Stomach (tissue), 9 donors: ENCODE data around the gene SP9. TPM values are rescaled to one million over a fixed set of nuclear protein-coding genes. Genes with fewer than 3 reads are reported as not detected.
A peak's percentile ranks its signal among the peaks of the same experiment; 100 is the strongest.

ENCODE experiments used
- DNase-seq, 2 donors: peaks; one replicate each; pipeline versions ENCODE4 v3.0.0 to v3.0.0-alpha.2; 2013 to 2019
- H3K27ac ChIP-seq, 5 donors: fragments of 200-600 bp in 4 of 5; sonication (generic) in 4 of 5; one replicate each; pipeline ENCODE4 v1.5.1; 2013 to 2019; ENCODE audit warnings: mild to moderate bottlenecking in 1 of 5, moderate library complexity in 1 of 5
- H3K27me3 ChIP-seq, 3 donors: fragments of 200-600 bp; sonication (generic); one replicate each; pipeline ENCODE4 v1.5.1; 2017 to 2019; ENCODE audit warnings: mixed run types in 1 of 3
- H3K36me3 ChIP-seq, 4 donors: fragments of 200-600 bp; sonication (generic); 1 replicate in 3 of 4; 2 replicates in 1 of 4; pipeline ENCODE4 v1.5.1; 2016 to 2019
- H3K4me1 ChIP-seq, 4 donors: fragments of 200-600 bp; sonication (generic); one replicate each; pipeline ENCODE4 v1.5.1; 2016 to 2019
- H3K4me3 ChIP-seq, 4 donors: fragments of 200-600 bp; sonication (generic) in 3 of 4; one replicate each; pipeline ENCODE4 v1.5.1; 2016 to 2019; ENCODE audit warnings: mild to moderate bottlenecking in 1 of 4
- H3K9me3 ChIP-seq, 4 donors: fragments of 200-600 bp; sonication (generic); one replicate each; pipeline ENCODE4 v1.5.1; 2016 to 2019
- EP300 ChIP-seq: sonication (generic); formaldehyde crosslinking; IDR thresholded peaks from one replicate; pipeline ENCODE4 v1.6.1; 2017; ENCODE audit warnings: antibody characterized with exemption
- POLR2A ChIP-seq, 4 donors: fragments of 450-650 bp; IDR thresholded peaks; one replicate each; pipeline ENCODE4 v1.6.1; 2016; ENCODE audit warnings: antibody characterized with exemption in 4 of 4, control low read depth in 2 of 4, mild to moderate bottlenecking in 1 of 4, moderate library complexity in 1 of 4
- POLR2AphosphoS5 ChIP-seq, 3 donors: sonication (generic); formaldehyde crosslinking; IDR thresholded peaks; one replicate each; pipeline ENCODE4 v1.6.1; 2016; ENCODE audit warnings: antibody characterized with exemption in 3 of 3
- WGBS, 5 donors: extraction: QIAGEN DNeasy Blood & Tissue Kit in 3 of 5; methylation state at CpG; one replicate each; pipeline versions ENCODE4 v1.1.5 to v1.1.7; 2013 to 2018; 5-methylcytosine and 5-hydroxymethylcytosine counted together
- intact Hi-C: fragments of 100-400 bp; cut with DNase I; formaldehyde crosslinking; loops from one replicate; pipeline ENCODE4 v1.15.1; 2023; ENCODE audit warnings: low total_unique reads
- polyA plus RNA-seq, 3 donors: library from polyadenylated mRNA; stranded (reverse); fragments of 200-250 nt; gene quantifications; one replicate each; pipeline ENCODE4 v1.2.3, GENCODE V29; 2013
- total RNA-seq, 5 donors: library from RNA; depleted of rRNA; stranded (reverse); fragments of >200 nt; gene quantifications; one replicate each; pipeline versions ENCODE4 v1.1.0 to v1.2.3, GENCODE V29; 2014 to 2016
- TF ChIP-seq, protein P1 (sequence below), 7 experiments: fragments of 450-650 bp in 4 of 7; fragments of 200-600 bp in 3 of 7; sonication (generic) in 3 of 7; IDR thresholded peaks; one replicate each; pipeline ENCODE4 v1.5.1; 2016 to 2019; ENCODE audit warnings: antibody characterized with exemption in 7 of 7, control low read depth in 2 of 7, mild to moderate bottlenecking in 1 of 7
- donor health status: healthy with polysubstance abuse.
- donor health status: Bipolar disorder and iron deficiency.
- donor health status: healthy.

SP9 gene
- total and polyA plus RNA-seq, 8 donors = not detected

DNA sequence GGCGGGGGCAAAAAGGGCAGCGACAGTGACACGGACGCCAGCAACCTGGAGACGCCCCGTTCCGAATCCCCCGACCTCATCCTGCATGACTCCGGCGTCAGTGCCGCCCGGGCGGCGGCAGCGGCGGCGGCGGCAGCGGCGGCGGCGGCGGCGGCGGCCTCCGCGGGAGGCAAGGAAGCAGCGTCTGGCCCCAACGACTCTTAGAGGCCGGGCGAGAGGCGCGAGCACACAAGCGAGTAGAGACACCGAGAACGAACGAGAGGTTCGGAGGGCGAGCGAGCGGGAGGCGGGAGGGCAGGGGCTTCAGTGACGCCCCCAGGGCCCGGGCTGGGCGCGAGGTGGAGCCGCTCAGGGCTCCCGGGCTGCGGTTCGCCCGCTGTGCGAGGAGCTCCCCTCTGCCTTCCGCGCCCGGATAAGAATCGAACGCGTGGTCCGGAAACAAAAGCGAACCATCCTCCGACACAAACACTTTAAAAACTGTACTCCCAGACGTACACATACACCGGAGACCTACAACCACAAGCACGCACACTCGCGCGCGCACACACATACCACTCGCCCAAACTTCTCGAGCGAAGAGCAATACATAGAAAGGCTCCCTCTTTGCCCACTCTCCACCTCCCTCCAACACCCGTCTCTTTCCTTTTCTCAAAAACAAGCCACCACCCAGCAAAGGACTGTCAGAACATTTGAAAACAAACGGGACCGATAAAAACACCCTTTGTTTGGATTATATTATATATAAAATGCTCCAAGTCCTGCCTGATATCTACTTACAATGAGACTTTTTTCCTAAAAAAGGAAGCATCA is 2.8 kb downstream of the SP9 start:
- Histone ChIP-seq H3K27me3 (peaks cover 73 to 100% (median 100%) of the 10 kb centered on the region in 3 donors), H3K4me3 (peak overlapping the region; percentile 22 to 51 (median 34)), H3K9me3 (peaks cover 0 to 22% (median 3%) of the 10 kb centered on the region in 4 donors), H3K4me1 (peaks cover 72 to 83% (median 77%) of the 10 kb centered on the region in 4 donors), H3K36me3 (no peaks in the 10 kb centered on the region), H3K27ac (no peak overlapping the region)
- peak in 1 of 2 donors; percentile 67 for DNase-seq
- WGBS, 5 donors = 3 to 8% (median 6%) methylated on average over 35 to 74 of the region's 74 CpGs
- intact Hi-C loops = no loop called here
- TF ChIP-seq, protein P1, sequence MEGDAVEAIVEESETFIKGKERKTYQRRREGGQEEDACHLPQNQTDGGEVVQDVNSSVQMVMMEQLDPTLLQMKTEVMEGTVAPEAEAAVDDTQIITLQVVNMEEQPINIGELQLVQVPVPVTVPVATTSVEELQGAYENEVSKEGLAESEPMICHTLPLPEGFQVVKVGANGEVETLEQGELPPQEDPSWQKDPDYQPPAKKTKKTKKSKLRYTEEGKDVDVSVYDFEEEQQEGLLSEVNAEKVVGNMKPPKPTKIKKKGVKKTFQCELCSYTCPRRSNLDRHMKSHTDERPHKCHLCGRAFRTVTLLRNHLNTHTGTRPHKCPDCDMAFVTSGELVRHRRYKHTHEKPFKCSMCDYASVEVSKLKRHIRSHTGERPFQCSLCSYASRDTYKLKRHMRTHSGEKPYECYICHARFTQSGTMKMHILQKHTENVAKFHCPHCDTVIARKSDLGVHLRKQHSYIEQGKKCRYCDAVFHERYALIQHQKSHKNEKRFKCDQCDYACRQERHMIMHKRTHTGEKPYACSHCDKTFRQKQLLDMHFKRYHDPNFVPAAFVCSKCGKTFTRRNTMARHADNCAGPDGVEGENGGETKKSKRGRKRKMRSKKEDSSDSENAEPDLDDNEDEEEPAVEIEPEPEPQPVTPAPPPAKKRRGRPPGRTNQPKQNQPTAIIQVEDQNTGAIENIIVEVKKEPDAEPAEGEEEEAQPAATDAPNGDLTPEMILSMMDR (IDR thresholded peaks at IDR 0.05) = no peak
- TF ChIP-seq EP300 = no peak
- no peak for TF ChIP-seq POLR2A (IDR thresholded peaks at IDR 0.05)
- no peak for TF ChIP-seq POLR2AphosphoS5 (IDR thresholded peaks at IDR 0.05)

DNA sequence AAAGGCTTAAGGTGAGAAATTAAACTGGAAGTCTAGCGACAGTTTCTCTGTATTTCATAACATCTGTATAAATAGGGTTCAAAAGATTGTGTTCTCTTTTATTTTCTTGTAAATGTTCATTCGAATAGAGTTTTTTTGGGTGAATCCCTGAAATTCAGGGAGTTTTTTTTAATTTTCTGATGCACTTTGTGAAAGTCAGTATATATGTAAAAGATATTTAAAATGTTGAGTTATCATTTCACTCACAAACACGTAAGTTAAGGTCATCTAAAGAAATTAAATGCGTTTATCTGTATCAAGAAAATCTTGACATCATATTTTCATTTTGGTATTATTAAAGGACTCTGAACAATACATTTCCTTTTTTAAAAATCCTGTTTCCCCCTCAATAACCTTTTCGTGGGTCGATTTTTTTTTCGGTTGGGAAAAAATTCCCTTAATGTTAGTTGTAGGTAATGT is 3.4 kb downstream of the SP9 start:
- Histone ChIP-seq H3K4me3 (no peak overlapping the region), H3K27me3 (peaks cover 75 to 100% (median 100%) of the 10 kb centered on the region in 3 donors), H3K9me3 (peaks cover 0 to 22% (median 3%) of the 10 kb centered on the region in 4 donors), H3K4me1 (peaks cover 73 to 83% (median 78%) of the 10 kb centered on the region in 4 donors), H3K36me3 (no peaks in the 10 kb centered on the region), H3K27ac (no peak overlapping the region)
- TF ChIP-seq, protein P1 (IDR thresholded peaks at IDR 0.05) = no peak
- TF ChIP-seq EP300 (no peak), POLR2AphosphoS5 (IDR thresholded peaks at IDR 0.05) (no peak), POLR2A (IDR thresholded peaks at IDR 0.05) (no peak)
- WGBS, 5 donors = 15 to 24% (median 22%) methylated on average over 7 of the region's 7 CpGs
- DNase-seq = no peak
- intact Hi-C loops = no loop called here

GRCh38 chr2:174338671-174339560 is 4.2 kb downstream of the SP9 start:
- H3K27ac ChIP-seq = no peak overlapping the region
- intact Hi-C loops = no loop called here
- DNase-seq = peak in 1 of 2 donors; percentile 21
- no peak overlapping the region for H3K4me3 ChIP-seq
- H3K9me3 ChIP-seq = peaks cover 0 to 22% (median 3%) of the 10 kb centered on the region in 4 donors
- WGBS, 5 donors = 11 to 18% (median 17%) methylated on average over 17 of the region's 17 CpGs
- no peaks in the 10 kb centered on the region for H3K36me3 ChIP-seq
- no peak for TF ChIP-seq EP300
- TF ChIP-seq POLR2AphosphoS5 (IDR thresholded peaks at IDR 0.05) = no peak
- TF ChIP-seq, protein P1 (IDR thresholded peaks at IDR 0.05) = no peak
- TF ChIP-seq POLR2A (IDR thresholded peaks at IDR 0.05) = no peak
- H3K27me3 ChIP-seq = peaks cover 73 to 100% (median 100%) of the 10 kb centered on the region in 3 donors
- H3K4me1 ChIP-seq = peaks cover 66 to 83% (median 77%) of the 10 kb centered on the region in 4 donors
